Measurements from ENCODE around the gene RASL10A.

Gene RASL10A

DNA sequence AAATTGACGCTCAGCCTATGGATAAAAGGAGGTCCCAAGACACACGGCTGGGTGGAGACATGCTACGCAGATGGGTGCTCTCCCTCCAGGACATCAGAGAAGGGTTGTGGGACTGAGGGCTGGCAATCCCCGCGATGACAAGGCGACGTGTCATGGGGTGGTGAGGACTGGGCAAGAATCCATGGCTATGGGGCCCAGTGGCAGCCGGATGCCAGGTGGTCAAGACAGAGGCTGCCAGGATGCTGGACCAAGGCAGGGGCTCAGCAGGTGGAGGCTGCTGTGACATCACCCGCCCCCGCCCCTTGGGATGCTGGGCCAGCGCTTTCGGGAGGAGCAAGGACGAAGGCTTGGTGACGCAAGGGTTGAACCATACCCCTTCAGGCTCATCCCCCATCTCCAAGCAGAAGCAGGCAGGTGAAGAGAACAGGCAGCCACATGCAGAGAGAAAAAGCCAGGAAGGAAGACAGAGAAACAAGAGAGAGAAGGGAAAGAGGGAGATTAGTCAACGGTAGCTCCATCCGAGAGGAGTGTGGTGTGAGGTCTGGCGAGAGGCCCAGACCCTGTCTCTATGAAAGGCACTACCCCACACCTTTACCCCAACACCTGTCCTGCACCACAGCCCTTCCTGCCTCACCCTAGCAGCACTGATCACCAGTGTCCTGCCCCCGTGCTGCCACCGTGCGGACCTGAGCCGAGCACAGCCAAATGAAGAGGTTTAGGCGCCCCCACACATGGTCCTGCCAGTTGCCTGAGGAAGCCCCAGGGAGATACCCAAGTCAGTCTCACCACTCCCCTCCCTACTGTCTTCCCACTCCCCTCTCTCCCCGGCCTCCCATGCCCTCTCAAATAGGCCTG is 24.1 kb upstream of the RASL10A start:
- in situ Hi-C loops (cut with MboI; ENCODE audit: low sequenced_read_pairs) = no loop called here

DNA sequence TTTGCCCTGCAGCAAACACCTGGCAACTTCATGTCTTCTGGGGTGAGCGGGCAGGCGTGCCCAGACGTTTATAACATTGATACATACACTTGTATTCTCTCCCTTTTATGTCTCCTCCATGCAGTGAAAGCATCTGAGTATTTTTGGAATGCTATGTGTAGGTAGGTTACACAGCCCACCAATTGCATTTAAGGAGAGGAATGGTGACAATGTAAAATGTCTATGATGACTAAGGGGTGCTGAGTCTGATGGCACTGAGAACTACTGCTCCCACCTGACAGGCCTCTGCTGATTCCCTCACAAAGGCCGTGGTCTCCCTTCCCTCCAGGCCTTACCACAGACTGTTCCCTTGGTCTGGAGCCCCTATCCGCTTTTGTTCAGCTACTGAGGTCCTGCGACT is 22.9 kb upstream of the RASL10A start:
- in situ Hi-C loops (cut with MboI; ENCODE audit: low sequenced_read_pairs) = no loop called here

- in situ Hi-C loops (cut with MboI; ENCODE audit: low sequenced_read_pairs) = no loop called here
Measured at GRCh38 chr22:29337631-29338284, 22.3 kb upstream of the RASL10A start.

DNA sequence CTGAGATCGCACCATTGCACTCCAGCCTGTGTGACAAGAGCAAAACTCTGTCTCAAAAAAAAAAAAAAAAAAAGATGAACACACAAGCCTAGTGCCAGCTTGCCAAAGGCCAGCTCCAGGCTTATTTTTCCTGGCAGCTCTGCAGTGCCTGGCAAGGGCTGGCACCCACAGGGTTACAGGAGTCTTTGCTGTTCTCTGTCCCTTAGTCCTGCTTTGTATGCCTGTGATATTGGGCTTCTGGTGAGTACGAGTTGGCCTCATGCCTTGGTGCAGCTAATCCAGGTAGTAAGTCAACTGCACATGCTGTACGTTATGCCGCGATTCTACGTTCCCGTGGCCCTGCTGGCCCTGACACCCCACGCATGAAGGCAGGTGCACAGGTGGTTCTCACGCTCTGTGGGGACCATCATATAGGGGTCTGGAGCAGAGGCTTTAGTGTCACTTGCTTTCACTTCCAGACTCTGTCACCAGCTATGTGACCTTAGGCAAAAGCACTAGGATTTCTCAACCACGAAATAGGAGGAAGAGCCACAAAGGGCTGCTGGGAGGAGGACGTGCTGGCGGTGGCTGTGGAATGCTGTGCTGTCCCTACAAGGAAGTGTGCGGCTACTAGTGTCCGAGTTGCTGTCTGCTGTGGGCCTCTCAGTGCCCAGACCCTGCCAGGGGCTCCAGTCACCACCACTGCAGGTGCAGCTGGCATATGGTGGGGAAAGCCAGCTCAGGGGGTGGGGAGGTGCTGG is 21.4 kb upstream of the RASL10A start:
- in situ Hi-C loops (cut with MboI; ENCODE audit: low sequenced_read_pairs) = no loop called here

GRCh38 chr22:29335656-29336055 is 20.2 kb upstream of the RASL10A start:
- in situ Hi-C loops (cut with MboI; ENCODE audit: low sequenced_read_pairs) = no loop called here

DNA sequence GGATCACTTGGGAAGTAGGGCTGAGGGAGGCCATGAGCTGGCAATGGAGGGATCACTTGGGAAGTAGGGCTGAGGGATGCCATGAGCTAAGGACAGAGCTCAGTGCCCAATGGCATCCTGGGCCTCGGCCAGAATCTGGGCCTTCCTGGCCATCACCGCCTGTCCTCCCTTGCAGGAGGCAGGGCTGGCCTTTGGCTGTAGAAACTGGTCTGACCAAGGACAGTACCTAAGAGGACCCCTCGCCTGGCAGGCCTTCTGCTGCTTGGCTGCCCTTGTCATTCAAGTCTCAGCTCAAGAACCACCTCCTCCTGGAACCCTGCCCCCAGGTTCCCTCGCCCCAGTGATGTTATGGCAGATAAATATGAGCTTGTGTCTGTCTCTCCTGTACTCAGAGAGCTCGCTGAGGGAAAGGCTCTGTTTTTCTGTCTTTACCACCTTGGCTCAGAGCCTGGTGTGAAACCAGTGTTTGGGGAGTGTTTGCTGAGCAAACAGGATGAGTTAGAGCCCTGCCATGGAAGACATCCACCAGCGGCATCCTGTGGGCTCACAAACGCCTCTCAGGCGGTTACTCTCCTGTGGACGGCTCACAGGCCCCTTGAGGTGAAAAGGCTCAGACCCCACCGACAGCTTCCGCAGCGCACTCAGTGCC is 19.3 kb upstream of the RASL10A start:
- in situ Hi-C loops (cut with MboI; ENCODE audit: low sequenced_read_pairs) = no loop called here

DNA sequence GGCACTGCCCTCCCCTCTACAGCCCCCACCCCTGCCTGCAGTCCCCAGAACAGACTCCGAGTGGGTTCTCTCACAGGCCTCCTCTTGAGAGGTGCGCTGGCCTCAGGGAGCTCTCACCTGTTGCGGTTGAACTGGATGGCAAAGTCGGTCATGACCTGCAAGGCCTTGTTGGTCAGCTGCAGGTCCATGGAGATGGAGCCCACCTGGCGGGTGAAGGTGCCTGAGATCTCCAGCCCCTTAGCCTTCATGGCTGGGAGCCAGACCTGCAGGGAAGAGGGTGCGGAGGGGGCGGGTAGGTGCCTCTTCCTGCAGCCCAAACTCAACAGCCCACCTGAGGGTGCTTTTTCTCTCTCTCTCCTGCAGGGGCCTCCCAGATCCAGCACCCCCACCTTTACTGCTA is 18.7 kb upstream of the RASL10A start:
- in situ Hi-C loops (cut with MboI; ENCODE audit: low sequenced_read_pairs) = no loop called here

- in situ Hi-C loops (cut with MboI; ENCODE audit: low sequenced_read_pairs) = no loop called here
Measured at GRCh38 chr22:29332886-29333496, 17.5 kb upstream of the RASL10A start.

DNA sequence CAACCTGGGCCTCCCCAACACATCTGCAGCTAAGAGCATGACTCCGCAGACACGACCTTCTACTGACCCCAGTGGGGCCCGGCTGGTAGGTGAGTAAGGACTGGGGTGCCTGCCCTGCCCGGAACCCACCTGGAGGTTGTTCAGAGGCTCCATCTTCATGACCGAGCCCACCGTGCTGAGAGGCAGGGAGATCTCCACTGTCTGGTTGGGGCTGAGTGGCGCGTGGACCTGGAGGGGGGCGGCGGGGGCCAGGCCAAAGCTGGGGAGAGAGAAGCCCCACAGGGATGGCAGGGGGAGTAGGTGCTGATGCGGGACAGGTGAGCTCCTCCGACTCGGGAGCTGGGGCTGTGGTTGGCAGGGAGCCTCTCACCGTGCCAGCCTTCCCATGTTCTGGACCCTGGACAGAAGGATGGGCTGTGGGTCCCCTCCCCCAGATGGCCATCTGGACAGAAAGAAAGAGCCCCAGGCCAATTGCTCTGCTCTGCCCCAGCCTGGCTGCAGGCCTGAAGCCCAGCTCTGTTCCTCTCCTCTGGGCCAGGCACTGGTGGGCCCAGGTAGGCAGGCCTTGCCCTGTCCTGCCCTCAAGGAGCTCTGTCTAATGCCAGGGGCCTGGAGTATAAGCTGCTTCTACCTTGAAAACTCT is 16.3 kb upstream of the RASL10A start:
- in situ Hi-C loops (cut with MboI; ENCODE audit: low sequenced_read_pairs) = no loop called here

GRCh38 chr22:29331213-29331612 is 15.7 kb upstream of the RASL10A start:
- in situ Hi-C loops (cut with MboI; ENCODE audit: low sequenced_read_pairs) = no loop called here

DNA sequence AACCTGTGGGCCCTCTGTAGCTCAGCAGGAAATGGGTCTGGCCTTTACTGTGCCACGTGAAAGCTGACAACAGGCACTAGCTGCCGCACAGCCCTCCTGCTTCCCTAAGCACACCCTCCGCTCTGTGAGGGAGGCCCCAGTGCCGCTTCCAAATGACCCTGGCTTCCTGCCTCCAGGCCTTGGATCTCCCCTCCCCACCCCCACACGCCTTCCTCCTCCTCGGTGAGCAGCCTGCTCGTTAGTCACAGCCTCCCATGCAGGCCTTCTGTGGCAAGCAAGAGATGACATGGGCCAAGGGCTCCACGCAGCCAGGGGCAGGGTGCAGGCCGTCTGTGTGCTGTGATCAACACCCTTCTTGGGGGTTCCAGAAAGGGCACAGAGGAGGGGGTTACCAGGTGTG is 15.3 kb upstream of the RASL10A start:
- in situ Hi-C loops (cut with MboI; ENCODE audit: low sequenced_read_pairs) = no loop called here

GRCh38 chr22:29330291-29330690 is 14.8 kb upstream of the RASL10A start:
- in situ Hi-C loops (cut with MboI; ENCODE audit: low sequenced_read_pairs) = no loop called here

DNA sequence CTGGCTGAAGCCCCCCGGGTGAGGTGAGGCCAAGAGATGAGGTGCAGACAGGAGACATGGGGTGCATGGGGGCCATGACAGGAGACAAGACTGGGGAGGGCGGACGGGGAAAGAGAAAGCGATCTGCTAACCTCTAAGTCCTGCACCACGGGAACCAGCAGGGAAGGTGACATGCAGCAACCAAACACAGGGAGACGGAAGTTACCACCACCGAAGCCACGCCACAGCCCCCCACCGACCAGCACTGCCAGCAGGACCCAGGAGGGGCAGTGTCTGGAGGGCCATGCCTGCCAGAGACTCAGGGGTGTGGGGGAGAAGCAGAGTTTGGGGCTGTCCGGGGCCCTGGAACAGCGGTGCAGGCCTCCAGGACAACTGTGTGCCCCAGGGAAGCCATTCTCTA is 14.1 kb upstream of the RASL10A start:
- in situ Hi-C loops (cut with MboI; ENCODE audit: low sequenced_read_pairs) = no loop called here

GRCh38 chr22:29328566-29329500 is 13.3 kb upstream of the RASL10A start:
- in situ Hi-C loops (cut with MboI; ENCODE audit: low sequenced_read_pairs) = no loop called here

DNA sequence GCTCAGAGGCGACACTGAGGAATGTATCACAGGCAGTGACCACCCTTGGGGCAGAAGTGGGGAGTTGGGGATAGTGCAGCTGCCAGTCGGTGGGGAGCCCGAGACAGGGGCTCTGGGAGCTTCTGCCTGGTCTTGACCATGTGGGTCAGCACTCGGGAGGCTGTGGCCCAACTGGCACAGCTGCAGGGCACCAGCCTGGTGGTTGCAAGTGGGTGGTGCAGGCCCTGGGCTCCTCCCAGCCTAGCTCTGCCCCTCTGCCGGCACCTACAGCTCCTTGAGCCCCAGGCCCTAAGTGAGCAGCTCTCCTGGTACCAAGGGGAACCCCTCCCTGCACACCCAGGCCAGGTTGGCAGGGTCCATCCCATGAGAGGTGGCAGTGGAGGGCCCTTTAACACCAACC is 12.6 kb upstream of the RASL10A start:
- in situ Hi-C loops (cut with MboI; ENCODE audit: low sequenced_read_pairs) = no loop called here

- in situ Hi-C loops (cut with MboI; ENCODE audit: low sequenced_read_pairs) = no loop called here
Measured at GRCh38 chr22:29327089-29327764, 11.7 kb upstream of the RASL10A start.

GRCh38 chr22:29326481-29326880 is 11.0 kb upstream of the RASL10A start:
- in situ Hi-C loops (cut with MboI; ENCODE audit: low sequenced_read_pairs) = no loop called here

- in situ Hi-C loops (cut with MboI; ENCODE audit: low sequenced_read_pairs) = no loop called here
Measured at GRCh38 chr22:29325785-29326315, 10.4 kb upstream of the RASL10A start.

Measured in hTERT RPE-1 (cell line).